A673 (cell line): ENCODE data around the gene BBS9. TPM values are rescaled to one million over a fixed set of nuclear protein-coding genes. Genes with fewer than 3 reads are reported as not detected.

Experiments
- BruUV-seq: library from RNA; stranded (reverse); fragments of 400-500 nt; replicated peaks from 2 replicates; lab custom pipeline; 2021; lab: Mats Ljungman, UMichigan
- CTCF ChIA-PET: fragments of 300-600 bp; sonication (Branson Sonifier 250); formaldehyde crosslinking; loops from one replicate; lab custom pipeline; 2022; ENCODE audit warnings: antibody characterized with exemption; lab: Charles Lee
- POLR2A ChIA-PET: fragments of 300-600 bp; sonication (Branson Sonifier 250); formaldehyde crosslinking; loops from one replicate; lab custom pipeline; 2022; ENCODE audit warnings: antibody characterized with exemption; ENCODE audit not compliant: low non-redundant PET; lab: Charles Lee
- DNase-seq: peaks from one replicate; pipeline ENCODE4 v3.0.0-alpha.2; 2015; ENCODE audit warnings: low spot score
- H3K27ac ChIP-seq: fragments of 200-600 bp; sonication (generic); 2 replicates; pipeline ENCODE4 v1.5.1; 2016; ENCODE audit warnings: mixed run types, low read depth, mild to moderate bottlenecking, mixed read lengths, antibody characterized with exemption, low read length; ENCODE audit not compliant: poor library complexity, severe bottlenecking
- H3K27me3 ChIP-seq: fragments of 200-600 bp; sonication (generic); replicated peaks from 2 replicates; pipeline ENCODE4 v1.6.1; 2017; ENCODE audit warnings: mixed run types, low read depth, mild to moderate bottlenecking, mixed read lengths, antibody characterized with exemption, low read length; ENCODE audit not compliant: insufficient read depth, poor library complexity
- H3K36me3 ChIP-seq: fragments of 200-600 bp; sonication (generic); 2 replicates; pipeline ENCODE4 v1.6.1; 2016; ENCODE audit warnings: mixed run types, mild to moderate bottlenecking, mixed read lengths, antibody characterized with exemption, low read length; ENCODE audit not compliant: insufficient read depth, poor library complexity, severe bottlenecking
- H3K4me1 ChIP-seq: fragments of 200-600 bp; sonication (generic); 2 replicates; pipeline ENCODE4 v1.6.1; 2017; ENCODE audit warnings: mixed run types, mild to moderate bottlenecking, mixed read lengths, antibody characterized with exemption, low read length; ENCODE audit not compliant: insufficient read depth, poor library complexity, severe bottlenecking
- H3K4me3 ChIP-seq: fragments of 200-600 bp; sonication (generic); 2 replicates; pipeline ENCODE4 v1.5.1; 2016; ENCODE audit warnings: low read depth, mixed run types, mild to moderate bottlenecking, mixed read lengths, low read length; ENCODE audit not compliant: poor library complexity, severe bottlenecking
- H3K9me3 ChIP-seq: fragments of 200-600 bp; sonication (generic); 2 replicates; pipeline ENCODE4 v1.6.1; 2016; ENCODE audit warnings: mixed run types, low read depth, mild to moderate bottlenecking, mixed read lengths, antibody characterized with exemption, low read length; ENCODE audit not compliant: poor library complexity, severe bottlenecking
- CTCF ChIP-seq: fragments of 300-800, 200-600 bp; sonication (generic); conservative IDR thresholded peaks from 2 replicates; pipeline ENCODE4 v1.5.1; 2017; ENCODE audit warnings: low read depth, mild to moderate bottlenecking, antibody characterized with exemption, low read length, moderate library complexity, mixed read lengths
- EZH2 ChIP-seq: fragments of 200-600 bp; sonication (generic); IDR thresholded peaks from 2 replicates; pipeline ENCODE4 v1.6.1; 2017; ENCODE audit warnings: borderline replicate concordance, low read depth, mild to moderate bottlenecking, mixed read lengths, antibody characterized with exemption, low read length; ENCODE audit not compliant: poor library complexity, severe bottlenecking
- intact Hi-C: fragments of 100-400 bp; cut with micrococcal nuclease; formaldehyde crosslinking; loops from one replicate; pipeline ENCODE4 v1.10.0; 2022; ENCODE audit not compliant: unreplicated experiment
- total RNA-seq: library from RNA; stranded (reverse); gene quantifications from 2 replicates; pipeline ENCODE4 v1.2.3, GENCODE V29; 2021

The BBS9 gene
- total RNA-seq, 1 experiment from 2014 or later, result 9.4 TPM

GRCh38 chr7:33232632-33233145, 103.3 kb downstream of the BBS9 start:
- Histone ChIP-seq H3K27ac (no peak overlapping the region), H3K4me3 (no peak overlapping the region), H3K27me3 (no peaks in the 10 kb centered on the region), H3K4me1 (no peaks in the 10 kb centered on the region), H3K9me3 (no peaks in the 10 kb centered on the region), H3K36me3 (no peaks in the 10 kb centered on the region)
- ChIA-PET POLR2A (interaction anchor here (0.6 kb wide), 1 partner anchor 856 kb away, joined by 3 read pairs; no protein-coding TSS in a partner anchor), CTCF (no interaction called here)
- BruUV-seq, result no TSS peak
- no peak for TF ChIP-seq EZH2
- TF ChIP-seq CTCF, result no peak
- no peak for DNase-seq
- intact Hi-C loops, result no loop called here

GRCh38 chr7:33233659-33234058, 104.3 kb downstream of the BBS9 start:
- CTCF ChIA-PET, result no interaction called here
- Histone ChIP-seq H3K27ac (no peak overlapping the region), H3K27me3 (no peaks in the 10 kb centered on the region), H3K4me1 (no peaks in the 10 kb centered on the region), H3K9me3 (no peaks in the 10 kb centered on the region), H3K4me3 (no peak overlapping the region), H3K36me3 (no peaks in the 10 kb centered on the region)
- POLR2A ChIA-PET, result no interaction called here
- intact Hi-C loops, result no loop called here
- DNase-seq, result no peak
- no TSS peak for BruUV-seq
- TF ChIP-seq EZH2 (no peak), CTCF (no peak)

- no peak for DNase-seq
- ChIA-PET POLR2A (no interaction called here), CTCF (no interaction called here)
- no peaks in the 10 kb centered on the region for H3K36me3 ChIP-seq
- H3K9me3 ChIP-seq, result no peaks in the 10 kb centered on the region
- no peak overlapping the region for H3K27ac ChIP-seq
- no peaks in the 10 kb centered on the region for H3K27me3 ChIP-seq
- H3K4me1 ChIP-seq, result no peaks in the 10 kb centered on the region
- intact Hi-C loops, result no loop called here
- TF ChIP-seq EZH2 (no peak), CTCF (no peak)
- BruUV-seq, result no TSS peak
- H3K4me3 ChIP-seq, result no peak overlapping the region
Observed at GRCh38 chr7:33237036-33237435, 107.7 kb downstream of the BBS9 start.
